ENCODE data around the gene POLR3E.

Gene POLR3E

GRCh38 chr16:22274916-22275315, 22.3 kb upstream of the POLR3E start:
- Histone ChIP-seq H3K9ac (ENCODE audit: low read depth, low read length) (no peak overlapping the region), H3K36me3 (ENCODE audit: insufficient read depth, low read length) (peaks cover 6% of the 10 kb centered on the region), H3K9me3 (ENCODE audit: control insufficient read depth, insufficient read depth, low read length) (no peaks in the 10 kb centered on the region), H3K4me1 (ENCODE audit: insufficient read depth, low read length) (no peaks in the 10 kb centered on the region)

GRCh38 chr16:22278441-22279230, 18.6 kb upstream of the POLR3E start:
- peaks cover 4% of the 10 kb centered on the region; the same call in 1 of the 2 replicates for H3K36me3 ChIP-seq (ENCODE audit: insufficient read depth, low read length)
- H3K4me1 ChIP-seq (ENCODE audit: insufficient read depth, low read length), result no peaks in the 10 kb centered on the region
- H3K9ac ChIP-seq (ENCODE audit: low read depth, low read length), result no peak overlapping the region
- no peaks in the 10 kb centered on the region for H3K9me3 ChIP-seq (ENCODE audit: control insufficient read depth, insufficient read depth, low read length)

GRCh38 chr16:22282254-22282892, 14.8 kb upstream of the POLR3E start:
- Histone ChIP-seq H3K36me3 (ENCODE audit: insufficient read depth, low read length) (no peaks in the 10 kb centered on the region), H3K4me1 (ENCODE audit: insufficient read depth, low read length) (0 out of 2 replicates have a peak, but pooled peaks cover 5% of the 10 kb centered on the region), H3K9me3 (ENCODE audit: control insufficient read depth, insufficient read depth, low read length) (no peaks in the 10 kb centered on the region), H3K9ac (ENCODE audit: low read depth, low read length) (no peak overlapping the region)

- no peaks in the 10 kb centered on the region for H3K36me3 ChIP-seq (ENCODE audit: insufficient read depth, low read length)
- no peak overlapping the region for H3K9ac ChIP-seq (ENCODE audit: low read depth, low read length)
- no peaks in the 10 kb centered on the region for H3K9me3 ChIP-seq (ENCODE audit: control insufficient read depth, insufficient read depth, low read length)
- H3K4me1 ChIP-seq (ENCODE audit: insufficient read depth, low read length), result 0 out of 2 replicates have a peak, but pooled peaks cover 5% of the 10 kb centered on the region
Measured at GRCh38 chr16:22284637-22285036, 12.6 kb upstream of the POLR3E start.

- Histone ChIP-seq H3K36me3 (ENCODE audit: insufficient read depth, low read length) (no peaks in the 10 kb centered on the region), H3K9ac (ENCODE audit: low read depth, low read length) (no peak overlapping the region), H3K4me1 (ENCODE audit: insufficient read depth, low read length) (0 out of 2 replicates have a peak, but pooled peaks cover 5% of the 10 kb centered on the region), H3K9me3 (ENCODE audit: control insufficient read depth, insufficient read depth, low read length) (no peaks in the 10 kb centered on the region)
Measured at GRCh38 chr16:22285080-22285479, 12.1 kb upstream of the POLR3E start.

- Histone ChIP-seq H3K4me1 (ENCODE audit: insufficient read depth, low read length) (peaks cover 4% of the 10 kb centered on the region; the same call in 1 of the 2 replicates), H3K9me3 (ENCODE audit: control insufficient read depth, insufficient read depth, low read length) (no peaks in the 10 kb centered on the region), H3K9ac (ENCODE audit: low read depth, low read length) (no peak overlapping the region), H3K36me3 (ENCODE audit: insufficient read depth, low read length) (no peaks in the 10 kb centered on the region)
Measured at GRCh38 chr16:22291020-22291419, 6.2 kb upstream of the POLR3E start.

- Histone ChIP-seq H3K9me3 (ENCODE audit: control insufficient read depth, insufficient read depth, low read length) (no peaks in the 10 kb centered on the region), H3K9ac (ENCODE audit: low read depth, low read length) (no peak overlapping the region; the same call in 1 of the 2 replicates), H3K36me3 (ENCODE audit: insufficient read depth, low read length) (no peaks in the 10 kb centered on the region), H3K4me1 (ENCODE audit: insufficient read depth, low read length) (peaks cover 4% of the 10 kb centered on the region; the same call in 1 of the 2 replicates)
Measured at GRCh38 chr16:22291860-22292318, 5.3 kb upstream of the POLR3E start.

GRCh38 chr16:22292320-22292719, 4.9 kb upstream of the POLR3E start:
- no peaks in the 10 kb centered on the region for H3K9me3 ChIP-seq (ENCODE audit: control insufficient read depth, insufficient read depth, low read length)
- H3K4me1 ChIP-seq (ENCODE audit: insufficient read depth, low read length), result peaks cover 4% of the 10 kb centered on the region; the same call in 1 of the 2 replicates
- no peak overlapping the region for H3K9ac ChIP-seq (ENCODE audit: low read depth, low read length)
- no peaks in the 10 kb centered on the region for H3K36me3 ChIP-seq (ENCODE audit: insufficient read depth, low read length)

GRCh38 chr16:22293137-22294106, 3.8 kb upstream of the POLR3E start:
- Histone ChIP-seq H3K9ac (ENCODE audit: low read depth, low read length) (no peak overlapping the region), H3K9me3 (ENCODE audit: control insufficient read depth, insufficient read depth, low read length) (no peaks in the 10 kb centered on the region), H3K4me1 (ENCODE audit: insufficient read depth, low read length) (peaks cover 4% of the 10 kb centered on the region; the same call in 1 of the 2 replicates), H3K36me3 (ENCODE audit: insufficient read depth, low read length) (no peaks in the 10 kb centered on the region)

- no peaks in the 10 kb centered on the region for H3K9me3 ChIP-seq (ENCODE audit: control insufficient read depth, insufficient read depth, low read length)
- no peaks in the 10 kb centered on the region for H3K36me3 ChIP-seq (ENCODE audit: insufficient read depth, low read length)
- H3K9ac ChIP-seq (ENCODE audit: low read depth, low read length), result peak overlapping the region; percentile 82
- peaks cover 4% of the 10 kb centered on the region; the same call in 1 of the 2 replicates for H3K4me1 ChIP-seq (ENCODE audit: insufficient read depth, low read length)
Measured at GRCh38 chr16:22296225-22297113, 740 bp upstream of the POLR3E start.

- H3K36me3 ChIP-seq (ENCODE audit: insufficient read depth, low read length), result no peaks in the 10 kb centered on the region
- H3K4me1 ChIP-seq (ENCODE audit: insufficient read depth, low read length), result no peaks in the 10 kb centered on the region
- H3K9ac ChIP-seq (ENCODE audit: low read depth, low read length), result peak overlapping the region; percentile 68
- no peaks in the 10 kb centered on the region for H3K9me3 ChIP-seq (ENCODE audit: control insufficient read depth, insufficient read depth, low read length)
Measured at GRCh38 chr16:22297871-22298733, 893 bp downstream of the POLR3E start.

GRCh38 chr16:22299036-22299435, 1.8 kb downstream of the POLR3E start:
- no peaks in the 10 kb centered on the region for H3K9me3 ChIP-seq (ENCODE audit: control insufficient read depth, insufficient read depth, low read length)
- no peaks in the 10 kb centered on the region for H3K4me1 ChIP-seq (ENCODE audit: insufficient read depth, low read length)
- no peak overlapping the region for H3K9ac ChIP-seq (ENCODE audit: low read depth, low read length)
- no peaks in the 10 kb centered on the region for H3K36me3 ChIP-seq (ENCODE audit: insufficient read depth, low read length)

Measured in ES-I3 (cell line).